DOHH2 (cell line): ENCODE results near the gene MS4A13.

Experiments
- H3F3A ChIP-seq: fragments of 200-600 bp; sonication (generic), shearing (Covaris generic); 2 replicates; pipeline ENCODE4 v1.6.0; 2016; ENCODE audit warnings: antibody characterized with exemption, mild to moderate bottlenecking; ENCODE audit not compliant: control insufficient read depth, insufficient read depth
- H3K27ac ChIP-seq: fragments of 200-600 bp; sonication (generic); 2 replicates; pipeline ENCODE4 v1.5.1; 2014; ENCODE audit warnings: low read depth, mild to moderate bottlenecking, low read length, moderate library complexity
- H3K27me3 ChIP-seq: fragments of 200-600 bp; sonication (generic); 2 replicates; pipeline ENCODE4 v1.6.1; 2014; ENCODE audit warnings: mild to moderate bottlenecking, low read length, mixed read lengths; ENCODE audit not compliant: control insufficient read depth
- H3K36me3 ChIP-seq: fragments of 200-600 bp; sonication (generic); 2 replicates; pipeline ENCODE4 v1.6.1; 2014; ENCODE audit warnings: mild to moderate bottlenecking, low read length, moderate library complexity, mixed read lengths; ENCODE audit not compliant: control insufficient read depth
- H3K4me1 ChIP-seq: fragments of 200-600 bp; sonication (generic); 2 replicates; pipeline ENCODE4 v1.6.1; 2014; ENCODE audit warnings: mild to moderate bottlenecking, low read length, mixed read lengths; ENCODE audit not compliant: control insufficient read depth
- H3K4me2 ChIP-seq: fragments of 200-600 bp; sonication (generic); 2 replicates; pipeline ENCODE4 v1.6.0; 2014; ENCODE audit warnings: mild to moderate bottlenecking, low read length, moderate library complexity
- H3K4me3 ChIP-seq: fragments of 200-600 bp; sonication (generic); 2 replicates; pipeline ENCODE4 v1.5.1; 2014; ENCODE audit warnings: mild to moderate bottlenecking, low read length, mixed read lengths
- H3K79me2 ChIP-seq: fragments of 200-600 bp; sonication (generic); 2 replicates; pipeline ENCODE4 v1.6.1; 2014; ENCODE audit warnings: mild to moderate bottlenecking, low read length, mixed read lengths; ENCODE audit not compliant: control insufficient read depth
- H3K9me2 ChIP-seq: fragments of 200-600 bp; sonication (generic); replicated peaks from 2 replicates; pipeline ENCODE4 v1.6.1; 2014; ENCODE audit warnings: mild to moderate bottlenecking, low read length, mixed read lengths; ENCODE audit not compliant: control insufficient read depth
- H3K9me3 ChIP-seq: fragments of 200-600 bp; sonication (generic); 2 replicates; pipeline ENCODE4 v1.6.1; 2014; ENCODE audit warnings: antibody characterized with exemption, low read length, mixed read lengths; ENCODE audit not compliant: control insufficient read depth, insufficient read depth
- H4K20me1 ChIP-seq: fragments of 200-600 bp; sonication (generic); 2 replicates; pipeline ENCODE4 v1.6.0; 2014; ENCODE audit warnings: low read depth, mild to moderate bottlenecking, antibody characterized with exemption, low read length, moderate library complexity; ENCODE audit not compliant: control insufficient read depth, insufficient read depth
- EZH2phosphoT487 ChIP-seq: fragments of 200-600 bp; sonication (generic); IDR thresholded peaks from 2 replicates; pipeline ENCODE4 v1.6.1; 2017; ENCODE audit warnings: borderline replicate concordance, mild to moderate bottlenecking, antibody characterized with exemption, low read length, moderate library complexity, mixed read lengths
- TF ChIP-seq, protein P1 (sequence below): fragments of 200-600 bp; sonication (generic); IDR thresholded peaks from one replicate; pipeline ENCODE4 v1.5.1; 2014; ENCODE audit warnings: antibody characterized with exemption, mild to moderate bottlenecking, low read depth, low read length; ENCODE audit not compliant: poor library complexity, severe bottlenecking

The MS4A13 gene

DNA sequence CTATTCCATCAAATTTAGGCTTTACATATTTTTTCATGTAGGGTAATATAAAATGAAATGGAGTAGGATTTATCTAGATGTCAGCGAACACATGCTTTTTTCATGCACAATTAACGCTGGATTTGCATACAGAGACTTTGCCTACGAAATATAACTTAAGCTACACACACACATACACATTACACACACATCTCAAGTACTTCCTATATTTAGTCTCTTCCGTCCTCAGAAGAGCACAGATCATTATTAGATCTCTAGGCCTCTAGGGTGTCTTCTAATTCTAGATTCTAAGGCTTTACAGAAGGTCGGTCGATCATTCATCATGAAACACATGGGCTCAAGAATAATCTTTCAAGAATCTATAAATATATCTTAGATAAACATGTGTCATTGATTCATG is 3.8 kb upstream of the MS4A13 start:
- Histone ChIP-seq H3K4me3 (no peak overlapping the region), H3K9me2 (no peaks in the 10 kb centered on the region), H3K27ac (no peak overlapping the region), H3K27me3 (no peaks in the 10 kb centered on the region), H3K79me2 (no peaks in the 10 kb centered on the region), H3K4me1 (peaks cover 8% of the 10 kb centered on the region), H3K36me3 (no peaks in the 10 kb centered on the region), H4K20me1 (no peaks in the 10 kb centered on the region), H3K4me2 (no peak overlapping the region), H3F3A (no peaks in the 10 kb centered on the region), H3K9me3 (no peaks in the 10 kb centered on the region; the same call in 1 of the 2 replicates)
- TF ChIP-seq, protein P1, sequence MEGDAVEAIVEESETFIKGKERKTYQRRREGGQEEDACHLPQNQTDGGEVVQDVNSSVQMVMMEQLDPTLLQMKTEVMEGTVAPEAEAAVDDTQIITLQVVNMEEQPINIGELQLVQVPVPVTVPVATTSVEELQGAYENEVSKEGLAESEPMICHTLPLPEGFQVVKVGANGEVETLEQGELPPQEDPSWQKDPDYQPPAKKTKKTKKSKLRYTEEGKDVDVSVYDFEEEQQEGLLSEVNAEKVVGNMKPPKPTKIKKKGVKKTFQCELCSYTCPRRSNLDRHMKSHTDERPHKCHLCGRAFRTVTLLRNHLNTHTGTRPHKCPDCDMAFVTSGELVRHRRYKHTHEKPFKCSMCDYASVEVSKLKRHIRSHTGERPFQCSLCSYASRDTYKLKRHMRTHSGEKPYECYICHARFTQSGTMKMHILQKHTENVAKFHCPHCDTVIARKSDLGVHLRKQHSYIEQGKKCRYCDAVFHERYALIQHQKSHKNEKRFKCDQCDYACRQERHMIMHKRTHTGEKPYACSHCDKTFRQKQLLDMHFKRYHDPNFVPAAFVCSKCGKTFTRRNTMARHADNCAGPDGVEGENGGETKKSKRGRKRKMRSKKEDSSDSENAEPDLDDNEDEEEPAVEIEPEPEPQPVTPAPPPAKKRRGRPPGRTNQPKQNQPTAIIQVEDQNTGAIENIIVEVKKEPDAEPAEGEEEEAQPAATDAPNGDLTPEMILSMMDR, result no peak
- TF ChIP-seq EZH2phosphoT487, result no peak

DNA sequence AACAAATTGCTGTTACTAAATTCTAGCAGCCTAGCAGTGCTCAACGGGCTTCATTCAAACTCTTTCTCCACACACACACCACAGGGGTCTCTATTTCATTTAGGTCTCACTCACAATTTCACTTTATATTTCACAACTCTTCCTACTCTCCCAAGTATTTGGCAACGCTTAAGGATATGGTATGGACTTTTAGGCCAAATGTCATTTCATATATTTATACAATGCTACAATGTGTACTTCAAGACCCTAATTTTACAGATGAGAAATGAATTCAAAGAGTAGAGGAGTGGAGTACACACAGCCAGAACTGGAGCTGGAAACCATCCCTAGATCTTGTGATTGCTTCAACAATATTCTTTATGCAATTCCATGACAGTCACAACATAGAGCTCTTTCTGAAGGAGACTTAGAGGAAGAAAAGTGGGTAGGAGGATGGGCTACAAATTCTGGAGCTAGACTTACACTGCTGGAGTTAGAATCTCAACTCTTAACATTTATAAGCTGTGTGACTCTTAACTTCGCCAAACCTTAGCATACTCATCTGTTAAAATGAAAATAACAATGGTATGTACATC is 2.5 kb upstream of the MS4A13 start:
- Histone ChIP-seq H3K27me3 (no peaks in the 10 kb centered on the region; the same call in 1 of the 2 replicates), H3K27ac (no peak overlapping the region), H3F3A (no peaks in the 10 kb centered on the region), H3K4me3 (no peak overlapping the region), H3K9me2 (no peaks in the 10 kb centered on the region), H4K20me1 (no peaks in the 10 kb centered on the region), H3K79me2 (no peaks in the 10 kb centered on the region), H3K36me3 (no peaks in the 10 kb centered on the region), H3K4me2 (no peak overlapping the region), H3K4me1 (peaks cover 8% of the 10 kb centered on the region), H3K9me3 (no peaks in the 10 kb centered on the region; the same call in 1 of the 2 replicates)
- no peak for TF ChIP-seq EZH2phosphoT487
- TF ChIP-seq, protein P1, result no peak

DNA sequence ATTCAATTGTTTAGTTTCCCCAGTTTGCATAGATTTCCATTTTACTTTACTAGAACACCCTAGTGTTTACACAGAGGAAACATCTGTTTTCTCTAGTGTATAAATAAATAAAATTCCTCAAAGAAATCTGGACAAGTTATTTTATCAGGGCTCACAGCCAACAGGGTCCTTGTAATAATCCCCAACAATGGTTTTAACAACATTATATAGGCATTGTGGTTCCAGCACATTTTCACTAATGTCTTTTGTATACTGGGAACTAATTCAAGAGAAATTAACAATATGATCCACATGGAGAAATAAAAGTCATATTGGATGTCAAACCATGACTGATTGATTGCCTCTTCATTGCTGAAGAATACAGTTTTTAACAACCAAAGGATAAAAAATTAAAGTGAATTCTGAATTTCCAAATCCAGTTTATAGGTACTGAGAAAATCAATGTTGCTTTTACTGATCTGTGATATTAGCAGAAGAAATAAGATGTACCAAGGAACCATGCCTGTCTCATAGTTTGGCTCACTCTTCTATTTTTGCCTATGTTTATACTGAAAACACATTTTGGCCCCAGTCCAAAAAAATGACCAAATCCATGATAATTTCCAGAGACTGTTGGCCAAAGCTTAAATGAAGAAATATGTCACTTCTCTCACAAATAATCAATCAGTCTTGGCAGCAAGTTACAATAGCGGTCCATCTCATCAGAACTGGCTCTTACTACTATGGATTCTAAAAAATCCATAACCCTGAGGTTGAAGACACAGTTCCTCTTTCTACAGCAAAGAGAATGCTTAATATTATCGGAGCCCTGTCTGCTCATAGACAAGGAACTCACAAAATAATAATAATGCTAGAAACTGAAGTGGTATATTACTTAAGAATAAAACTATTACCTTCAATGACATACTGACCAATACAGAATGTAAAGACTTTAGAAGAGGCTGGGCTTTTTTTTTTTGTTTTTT is 1.4 kb upstream of the MS4A13 start:
- no peaks in the 10 kb centered on the region for H3K36me3 ChIP-seq
- TF ChIP-seq EZH2phosphoT487, result no peak
- TF ChIP-seq, protein P1, result no peak
- H3F3A ChIP-seq, result no peaks in the 10 kb centered on the region
- H4K20me1 ChIP-seq, result no peaks in the 10 kb centered on the region
- no peak overlapping the region for H3K4me2 ChIP-seq
- no peaks in the 10 kb centered on the region for H3K9me2 ChIP-seq
- H3K79me2 ChIP-seq, result no peaks in the 10 kb centered on the region
- no peaks in the 10 kb centered on the region; the same call in 1 of the 2 replicates for H3K27me3 ChIP-seq
- no peak overlapping the region for H3K4me3 ChIP-seq
- no peaks in the 10 kb centered on the region; the same call in 1 of the 2 replicates for H3K9me3 ChIP-seq
- no peak overlapping the region for H3K27ac ChIP-seq
- peaks cover 8% of the 10 kb centered on the region for H3K4me1 ChIP-seq
